ENCODE measurements around the gene HRH2.

Gene HRH2

DNA sequence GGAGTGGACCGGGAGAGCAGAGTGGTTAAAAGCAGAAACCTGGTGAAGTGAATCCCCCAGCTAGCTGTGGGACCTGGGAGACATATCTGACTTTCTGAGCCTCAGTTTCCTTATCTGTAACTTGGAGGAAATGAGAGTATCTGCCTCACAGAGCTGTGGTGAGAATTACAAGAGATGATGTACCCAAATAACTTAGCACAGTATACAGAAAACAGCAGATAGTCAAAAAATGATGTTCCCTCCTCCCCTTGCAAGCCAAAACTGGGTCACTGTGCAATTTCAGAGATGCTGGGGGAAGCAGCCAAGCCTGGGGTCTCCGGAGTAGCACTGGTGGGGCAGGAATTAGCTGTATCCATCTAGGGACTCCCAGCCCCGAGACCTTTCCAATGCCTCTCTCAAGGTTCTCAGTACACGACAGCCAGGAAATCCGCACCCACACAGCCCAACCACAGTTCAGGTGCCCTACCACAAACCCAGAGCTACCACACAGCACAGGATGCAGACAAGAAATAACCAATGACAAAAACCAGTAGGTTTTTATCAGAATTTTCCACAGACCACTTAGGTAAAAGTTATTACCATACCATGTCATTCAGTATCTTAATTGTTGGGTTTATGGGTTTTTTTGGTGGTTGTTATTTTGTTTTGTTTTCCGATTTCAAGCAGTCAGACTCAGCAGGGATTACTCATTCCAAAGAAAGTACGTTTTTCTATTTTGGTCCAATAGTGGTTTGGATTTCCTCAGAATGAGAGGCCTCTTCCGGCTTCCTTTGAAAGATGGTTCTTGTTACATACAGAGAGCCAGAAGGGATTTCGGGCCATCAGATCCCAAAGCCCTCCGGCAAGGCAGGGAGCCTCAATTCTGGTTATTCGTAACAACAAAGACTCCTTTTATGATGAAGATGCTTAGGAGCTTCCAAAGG is 4.9 kb upstream of the HRH2 start:
- no peaks in the 10 kb centered on the region for H3F3A ChIP-seq (ENCODE audit: insufficient read depth, low read length)
- peaks cover 6% of the 10 kb centered on the region; the same call in 1 of the 2 replicates for H3K27me3 ChIP-seq (ENCODE audit: insufficient read depth, low read length)
- H4K20me1 ChIP-seq (ENCODE audit: insufficient read depth, low read length), result no peaks in the 10 kb centered on the region
- no peak overlapping the region for H2AFZ ChIP-seq (ENCODE audit: low read length)
- H3K9me2 ChIP-seq (ENCODE audit: low read depth, low read length), result no peaks in the 10 kb centered on the region
- no peaks in the 10 kb centered on the region for H3K4me1 ChIP-seq (ENCODE audit: insufficient read depth, low read length, severe bottlenecking)
- no peaks in the 10 kb centered on the region for H3K36me3 ChIP-seq (ENCODE audit: insufficient read depth, low read length)
- no peaks in the 10 kb centered on the region for H3K9me3 ChIP-seq (ENCODE audit: low read length)
- H3K4me3 ChIP-seq (ENCODE audit: low read depth, low read length, poor library complexity, severe bottlenecking), result no peak overlapping the region
- no peak overlapping the region for H3K9ac ChIP-seq (ENCODE audit: low read length)
- H3K79me2 ChIP-seq (ENCODE audit: insufficient read depth, low read length), result no peaks in the 10 kb centered on the region
- H3K27ac ChIP-seq (ENCODE audit: low read depth, low read length, poor library complexity, severe bottlenecking), result no peak overlapping the region
- TF ChIP-seq EZH2 (IDR thresholded peaks at IDR 0.05; ENCODE audit: borderline replicate concordance, low read length) (no peak), CTCF (IDR thresholded peaks at IDR 0.05; ENCODE audit: low read length) (no peak)
- H3K4me2 ChIP-seq (ENCODE audit: low read length), result no peak overlapping the region

DNA sequence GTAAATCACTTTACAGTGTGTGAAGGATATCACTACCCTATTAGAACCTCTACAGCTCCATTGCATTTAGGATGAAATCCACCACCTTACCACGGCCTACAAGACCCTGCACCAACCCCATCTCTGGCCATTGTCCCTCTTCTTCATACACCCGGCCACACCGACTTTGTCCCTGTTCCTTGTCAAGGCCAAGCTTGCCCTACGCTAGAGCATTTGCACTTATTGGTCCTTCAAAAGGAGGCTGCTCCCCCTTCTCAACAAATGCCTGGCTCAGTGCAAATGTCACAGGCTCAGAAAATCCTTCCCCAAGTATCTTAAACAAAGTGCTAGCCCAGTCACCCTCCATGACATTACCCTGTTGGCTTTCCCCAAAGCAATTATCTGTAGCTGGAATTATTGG is 4.1 kb upstream of the HRH2 start:
- TF ChIP-seq CTCF (IDR thresholded peaks at IDR 0.05; ENCODE audit: low read length) (no peak), EZH2 (IDR thresholded peaks at IDR 0.05; ENCODE audit: borderline replicate concordance, low read length) (no peak)
- Histone ChIP-seq H3K9ac (ENCODE audit: low read length) (no peak overlapping the region), H3K27ac (ENCODE audit: low read depth, low read length, poor library complexity, severe bottlenecking) (no peak overlapping the region), H3K4me2 (ENCODE audit: low read length) (no peak overlapping the region), H3K36me3 (ENCODE audit: insufficient read depth, low read length) (no peaks in the 10 kb centered on the region), H3K9me2 (ENCODE audit: low read depth, low read length) (no peaks in the 10 kb centered on the region), H4K20me1 (ENCODE audit: insufficient read depth, low read length) (no peaks in the 10 kb centered on the region), H3F3A (ENCODE audit: insufficient read depth, low read length) (no peaks in the 10 kb centered on the region), H3K4me1 (ENCODE audit: insufficient read depth, low read length, severe bottlenecking) (no peaks in the 10 kb centered on the region), H3K27me3 (ENCODE audit: insufficient read depth, low read length) (peaks cover 6% of the 10 kb centered on the region; the same call in 1 of the 2 replicates), H3K9me3 (ENCODE audit: low read length) (no peaks in the 10 kb centered on the region), H2AFZ (ENCODE audit: low read length) (no peak overlapping the region), H3K4me3 (ENCODE audit: low read depth, low read length, poor library complexity, severe bottlenecking) (no peak overlapping the region), H3K79me2 (ENCODE audit: insufficient read depth, low read length) (no peaks in the 10 kb centered on the region)

- no peak for TF ChIP-seq CTCF (IDR thresholded peaks at IDR 0.05; ENCODE audit: low read length)
- TF ChIP-seq EZH2 (IDR thresholded peaks at IDR 0.05; ENCODE audit: borderline replicate concordance, low read length), result no peak
- Histone ChIP-seq H3K4me2 (ENCODE audit: low read length) (no peak overlapping the region), H3K79me2 (ENCODE audit: insufficient read depth, low read length) (no peaks in the 10 kb centered on the region), H3K4me1 (ENCODE audit: insufficient read depth, low read length, severe bottlenecking) (no peaks in the 10 kb centered on the region), H3K27ac (ENCODE audit: low read depth, low read length, poor library complexity, severe bottlenecking) (no peak overlapping the region), H4K20me1 (ENCODE audit: insufficient read depth, low read length) (no peaks in the 10 kb centered on the region), H3K4me3 (ENCODE audit: low read depth, low read length, poor library complexity, severe bottlenecking) (no peak overlapping the region), H3K36me3 (ENCODE audit: insufficient read depth, low read length) (no peaks in the 10 kb centered on the region), H3F3A (ENCODE audit: insufficient read depth, low read length) (no peaks in the 10 kb centered on the region), H3K9me3 (ENCODE audit: low read length) (no peaks in the 10 kb centered on the region), H3K27me3 (ENCODE audit: insufficient read depth, low read length) (peaks cover 6% of the 10 kb centered on the region; the same call in 1 of the 2 replicates), H2AFZ (ENCODE audit: low read length) (no peak overlapping the region), H3K9me2 (ENCODE audit: low read depth, low read length) (no peaks in the 10 kb centered on the region), H3K9ac (ENCODE audit: low read length) (no peak overlapping the region)
These were observed 3.5 kb upstream of the HRH2 start for GRCh38 chr5:175654339-175654738.

Measured in OCI-LY1 (cell line).